Subcutaneous abdominal adipose tissue (tissue), 5 donors: Measurements from ENCODE around the gene FNIP2.
"Not testable (repeated sequence)": the region's sequence is repeated elsewhere in the genome, so short reads cannot be mapped to it uniquely, and the experiment has no call there.

Experiments used
- H3K27ac ChIP-seq: one replicate; pipeline ENCODE4 v1.7.0; 2013; ENCODE audit warnings: low read depth, mild to moderate bottlenecking, inconsistent platforms, low read length, moderate library complexity
- H3K27me3 ChIP-seq, 5 donors: one replicate each; pipeline ENCODE4 v1.7.0; 2013; ENCODE audit warnings: low read length in 5 of 5, inconsistent platforms in 1 of 5; ENCODE audit not compliant: control insufficient read depth in 5 of 5, insufficient read depth in 4 of 5
- H3K36me3 ChIP-seq, 5 donors: one replicate each; pipeline ENCODE4 v1.7.0; 2013; ENCODE audit warnings: low read length in 5 of 5; ENCODE audit not compliant: control insufficient read depth in 5 of 5, insufficient read depth in 5 of 5
- H3K4me1 ChIP-seq, 5 donors: one replicate each; pipeline ENCODE4 v1.7.0; 2013; ENCODE audit warnings: low read length in 5 of 5, mild to moderate bottlenecking in 3 of 5, moderate library complexity in 1 of 5; ENCODE audit not compliant: control insufficient read depth in 5 of 5, insufficient read depth in 5 of 5
- H3K4me3 ChIP-seq, 5 donors: one replicate each; pipeline ENCODE4 v1.7.0; 2013; ENCODE audit warnings: low read length in 5 of 5, low read depth in 1 of 5
- H3K9ac ChIP-seq, 5 donors: one replicate each; pipeline ENCODE4 v1.7.0; 2013; ENCODE audit warnings: low read length in 5 of 5, mild to moderate bottlenecking in 4 of 5, moderate library complexity in 3 of 5
- H3K9me3 ChIP-seq, 5 donors: one replicate each; pipeline ENCODE4 v1.7.0; 2013; ENCODE audit warnings: low read length in 5 of 5; ENCODE audit not compliant: control insufficient read depth in 5 of 5
- donor health status: healthy.
- donor health status: healthy.
- donor health status: healthy.
- donor health status: healthy.
- donor health status: healthy.

FNIP2 gene

DNA sequence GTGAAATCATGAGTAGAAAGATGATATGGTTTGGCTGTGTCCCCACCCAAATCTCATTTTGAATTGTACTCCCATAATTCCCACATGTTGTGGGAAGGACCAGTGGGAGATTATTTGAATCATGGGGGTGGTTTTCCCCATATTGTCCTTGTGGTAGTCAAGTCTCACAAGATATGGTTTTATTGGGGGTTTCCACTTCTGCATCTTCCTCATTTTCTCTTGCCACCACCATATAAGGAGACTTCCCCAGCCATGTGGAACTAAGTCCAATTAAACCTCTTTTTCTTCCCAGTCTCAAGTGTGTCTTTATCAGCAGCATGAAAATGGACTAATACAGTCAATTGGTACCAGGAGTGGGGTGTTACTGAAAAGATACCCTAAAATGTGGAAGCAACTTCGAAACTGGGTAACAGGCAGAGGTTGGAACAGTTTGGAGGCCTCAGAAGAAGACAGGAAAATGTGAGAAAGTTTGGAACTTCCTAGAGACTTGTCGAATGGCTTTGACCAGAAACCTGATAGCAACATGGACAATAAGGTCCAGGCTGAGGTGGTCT is 183.5 kb downstream of the FNIP2 start:
- peaks cover 5 to 22% (median 10%) of the 10 kb centered on the region in 5 donors for H3K9me3 ChIP-seq
- H3K4me3 ChIP-seq, H3K27ac ChIP-seq, H3K4me1 ChIP-seq, H3K27me3 ChIP-seq, H3K9ac ChIP-seq, H3K36me3 ChIP-seq: not testable (repeated sequence)

- not testable (repeated sequence) for H3K36me3 ChIP-seq, H3K4me3 ChIP-seq, H3K27ac ChIP-seq, H3K9ac ChIP-seq, H3K4me1 ChIP-seq, H3K27me3 ChIP-seq
- peaks cover 4 to 22% (median 10%) of the 10 kb centered on the region in 5 donors for H3K9me3 ChIP-seq
Measured at GRCh38 chr4:158956345-158956744, 187.5 kb downstream of the FNIP2 start.

DNA sequence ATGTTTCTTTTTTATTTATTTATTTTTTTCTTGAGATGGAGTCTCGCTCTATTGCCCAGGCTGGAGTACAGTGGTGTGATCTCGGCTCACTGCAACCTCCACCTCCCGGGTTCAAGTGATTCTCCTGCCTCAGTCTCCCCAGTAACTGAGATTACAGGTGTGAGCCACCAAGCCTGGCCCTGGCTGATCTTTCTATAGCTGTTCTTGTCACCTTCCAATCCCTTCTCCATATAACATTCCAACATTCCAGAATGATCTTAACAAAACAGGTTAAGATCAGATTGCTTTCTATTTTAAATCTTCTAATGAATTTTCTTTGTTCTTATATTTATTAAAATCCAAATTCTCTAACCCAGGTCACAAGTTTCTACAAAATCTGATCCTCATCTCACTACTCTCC is 188.1 kb downstream of the FNIP2 start:
- H3K27me3 ChIP-seq, H3K4me3 ChIP-seq, H3K4me1 ChIP-seq, H3K9ac ChIP-seq, H3K36me3 ChIP-seq, H3K27ac ChIP-seq: not testable (repeated sequence)
- H3K9me3 ChIP-seq = peaks cover 4 to 17% (median 6%) of the 10 kb centered on the region in 5 donors
